ENCODE results near the gene SLC22A6.

The SLC22A6 gene

GRCh38 chr11:62933285-62933684, 51.5 kb downstream of the SLC22A6 start:
- no peak for TF ChIP-seq CTCF (IDR thresholded peaks at IDR 0.05; ENCODE audit: insufficient read depth, low read length)
- no peak for TF ChIP-seq SPI1 (IDR thresholded peaks at IDR 0.05; ENCODE audit: borderline replicate concordance, low read depth)
- TF ChIP-seq GABPA (IDR thresholded peaks at IDR 0.05; ENCODE audit: low read depth) = no peak
- no peak for TF ChIP-seq POLR2AphosphoS5 (IDR thresholded peaks at IDR 0.05; ENCODE audit: low read depth)
- TF ChIP-seq REST (IDR thresholded peaks at IDR 0.05; ENCODE audit: insufficient replicate concordance, low read depth) = no peak
- no peak overlapping the region for H3K27ac ChIP-seq (replicated peaks)
- no peak for DNase-seq (ENCODE audit: low read depth in 1 of 2, low spot score in 1 of 2)
- H3K4me3 ChIP-seq (replicated peaks; ENCODE audit: insufficient read depth, low read length) = no peak overlapping the region
- H3K27me3 ChIP-seq (ENCODE audit: insufficient read depth, poor library complexity, severe bottlenecking) = peaks cover 14% of the 10 kb centered on the region

- TF ChIP-seq GABPA (IDR thresholded peaks at IDR 0.05; ENCODE audit: low read depth) (no peak), POLR2AphosphoS5 (IDR thresholded peaks at IDR 0.05; ENCODE audit: low read depth) (no peak), REST (IDR thresholded peaks at IDR 0.05; ENCODE audit: insufficient replicate concordance, low read depth) (no peak), CTCF (IDR thresholded peaks at IDR 0.05; ENCODE audit: insufficient read depth, low read length) (no peak), SPI1 (IDR thresholded peaks at IDR 0.05; ENCODE audit: borderline replicate concordance, low read depth) (no peak)
- peaks cover 30% of the 10 kb centered on the region for H3K27me3 ChIP-seq (ENCODE audit: insufficient read depth, poor library complexity, severe bottlenecking)
- no peak overlapping the region for H3K4me3 ChIP-seq (replicated peaks; ENCODE audit: insufficient read depth, low read length)
- DNase-seq (ENCODE audit: low read depth in 1 of 2, low spot score in 1 of 2) = no peak
- no peak overlapping the region for H3K27ac ChIP-seq (replicated peaks)
Observed at GRCh38 chr11:62931499-62932278, 53.1 kb downstream of the SLC22A6 start.

GRCh38 chr11:62930666-62931065, 54.1 kb downstream of the SLC22A6 start:
- no peak for TF ChIP-seq GABPA (IDR thresholded peaks at IDR 0.05; ENCODE audit: low read depth)
- no peak for TF ChIP-seq CTCF (IDR thresholded peaks at IDR 0.05; ENCODE audit: insufficient read depth, low read length)
- no peak for TF ChIP-seq REST (IDR thresholded peaks at IDR 0.05; ENCODE audit: insufficient replicate concordance, low read depth)
- TF ChIP-seq SPI1 (IDR thresholded peaks at IDR 0.05; ENCODE audit: borderline replicate concordance, low read depth) = no peak
- TF ChIP-seq POLR2AphosphoS5 (IDR thresholded peaks at IDR 0.05; ENCODE audit: low read depth) = no peak

More at GRCh38 chr11:62930666-62931065, 54.1 kb downstream of the SLC22A6 start:
- Histone ChIP-seq H3K4me3 (replicated peaks; ENCODE audit: insufficient read depth, low read length) (no peak overlapping the region), H3K27me3 (ENCODE audit: insufficient read depth, poor library complexity, severe bottlenecking) (peaks cover 40% of the 10 kb centered on the region), H3K27ac (replicated peaks) (no peak overlapping the region)
- DNase-seq (ENCODE audit: low read depth in 1 of 2, low spot score in 1 of 2) = no peak

Measured in HL-60 (cell line).